Mesothelial cell of epicardium (in vitro differentiated cells): ENCODE data around the gene RTN1. TPM values are rescaled to one million over a fixed set of nuclear protein-coding genes. Genes with fewer than 3 reads are reported as not detected.

Source experiments
- DNase-seq, 2 experiments: peaks; one replicate each; pipeline ENCODE4 v3.0.0; 2021; ENCODE audit warnings: low spot score in 2 of 2; ENCODE audit not compliant: unreplicated experiment in 2 of 2
- H3K27ac Mint-ChIP-seq: 2 replicates; pipeline ENCODE4 v1.8.0; 2021; ENCODE audit warnings: mixed read lengths
- H3K27me3 Mint-ChIP-seq: 2 replicates; pipeline ENCODE4 v1.8.0; 2021; ENCODE audit warnings: low read depth, mixed read lengths
- H3K36me3 Mint-ChIP-seq: 2 replicates; pipeline ENCODE4 v1.8.0; 2021; ENCODE audit warnings: mixed read lengths
- H3K4me1 Mint-ChIP-seq: 2 replicates; pipeline ENCODE4 v1.8.0; 2021; ENCODE audit warnings: mixed read lengths
- H3K4me3 Mint-ChIP-seq: 2 replicates; pipeline ENCODE4 v1.8.0; 2021; ENCODE audit warnings: mild to moderate bottlenecking, moderate library complexity, mixed read lengths
- H3K9me3 Mint-ChIP-seq: 2 replicates; pipeline ENCODE4 v1.8.0; 2021; ENCODE audit warnings: mixed read lengths
- total RNA-seq: library from RNA; stranded (reverse); gene quantifications from 3 replicates; pipeline ENCODE4 v1.2.1, GENCODE V29; 2021
- TF ChIP-seq, protein P1 (sequence below): fragments of 200-600 bp; sonication (generic); IDR thresholded peaks from one replicate; pipeline ENCODE4 v1.5.0; 2021; ENCODE audit warnings: antibody characterized with exemption; ENCODE audit not compliant: unreplicated experiment

Gene RTN1
- total RNA-seq, 1 donor from 2014 or later = 0.78 TPM

DNA sequence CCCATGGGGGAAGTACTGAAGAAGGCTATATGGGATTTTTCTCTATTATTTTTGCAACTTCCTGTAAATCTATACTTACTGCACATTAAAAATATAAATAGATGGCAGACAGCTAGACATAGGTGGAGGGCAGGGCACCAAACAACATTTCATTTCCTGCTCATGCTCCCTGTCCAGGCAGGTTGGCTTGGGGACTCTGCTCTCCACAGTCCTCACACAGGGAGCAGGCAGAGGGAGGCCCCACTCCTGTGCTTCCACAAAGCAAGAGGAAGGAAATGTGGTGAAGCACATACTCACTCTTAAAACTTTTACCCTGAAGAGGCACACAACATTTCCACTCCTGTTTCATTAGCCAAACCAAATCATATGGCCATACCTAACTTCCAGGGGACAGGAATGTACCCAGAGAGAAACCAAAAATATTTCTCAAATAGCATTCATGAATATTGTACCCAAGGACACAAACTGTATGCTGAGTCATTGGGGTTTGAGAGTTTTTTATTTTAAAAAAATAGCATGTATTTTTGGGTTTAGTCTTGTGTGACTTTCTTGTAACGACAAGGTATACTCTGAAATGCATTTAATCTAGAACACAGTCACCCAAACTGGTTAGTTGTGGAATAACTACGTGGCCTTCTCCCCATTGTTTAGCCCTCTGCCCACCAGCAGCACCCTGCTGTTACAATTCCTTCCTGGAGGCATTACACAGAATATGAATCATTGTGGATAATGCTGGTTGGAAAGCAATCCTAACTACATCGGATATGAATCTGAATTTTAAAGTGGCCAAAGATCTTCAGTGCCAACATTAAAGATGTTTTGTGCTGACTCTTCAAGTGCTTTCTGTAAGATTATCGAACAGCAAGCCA is 40.9 kb downstream of the RTN1 start:
- TF ChIP-seq, protein P1, sequence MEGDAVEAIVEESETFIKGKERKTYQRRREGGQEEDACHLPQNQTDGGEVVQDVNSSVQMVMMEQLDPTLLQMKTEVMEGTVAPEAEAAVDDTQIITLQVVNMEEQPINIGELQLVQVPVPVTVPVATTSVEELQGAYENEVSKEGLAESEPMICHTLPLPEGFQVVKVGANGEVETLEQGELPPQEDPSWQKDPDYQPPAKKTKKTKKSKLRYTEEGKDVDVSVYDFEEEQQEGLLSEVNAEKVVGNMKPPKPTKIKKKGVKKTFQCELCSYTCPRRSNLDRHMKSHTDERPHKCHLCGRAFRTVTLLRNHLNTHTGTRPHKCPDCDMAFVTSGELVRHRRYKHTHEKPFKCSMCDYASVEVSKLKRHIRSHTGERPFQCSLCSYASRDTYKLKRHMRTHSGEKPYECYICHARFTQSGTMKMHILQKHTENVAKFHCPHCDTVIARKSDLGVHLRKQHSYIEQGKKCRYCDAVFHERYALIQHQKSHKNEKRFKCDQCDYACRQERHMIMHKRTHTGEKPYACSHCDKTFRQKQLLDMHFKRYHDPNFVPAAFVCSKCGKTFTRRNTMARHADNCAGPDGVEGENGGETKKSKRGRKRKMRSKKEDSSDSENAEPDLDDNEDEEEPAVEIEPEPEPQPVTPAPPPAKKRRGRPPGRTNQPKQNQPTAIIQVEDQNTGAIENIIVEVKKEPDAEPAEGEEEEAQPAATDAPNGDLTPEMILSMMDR = no peak
- no peak overlapping the region for H3K27ac Mint-ChIP-seq
- no peaks in the 10 kb centered on the region for H3K9me3 Mint-ChIP-seq
- H3K36me3 Mint-ChIP-seq = no peaks in the 10 kb centered on the region
- DNase-seq = no peak
- H3K4me1 Mint-ChIP-seq = no peaks in the 10 kb centered on the region
- H3K4me3 Mint-ChIP-seq = no peak overlapping the region
- peaks cover 5% of the 10 kb centered on the region for H3K27me3 Mint-ChIP-seq

DNA sequence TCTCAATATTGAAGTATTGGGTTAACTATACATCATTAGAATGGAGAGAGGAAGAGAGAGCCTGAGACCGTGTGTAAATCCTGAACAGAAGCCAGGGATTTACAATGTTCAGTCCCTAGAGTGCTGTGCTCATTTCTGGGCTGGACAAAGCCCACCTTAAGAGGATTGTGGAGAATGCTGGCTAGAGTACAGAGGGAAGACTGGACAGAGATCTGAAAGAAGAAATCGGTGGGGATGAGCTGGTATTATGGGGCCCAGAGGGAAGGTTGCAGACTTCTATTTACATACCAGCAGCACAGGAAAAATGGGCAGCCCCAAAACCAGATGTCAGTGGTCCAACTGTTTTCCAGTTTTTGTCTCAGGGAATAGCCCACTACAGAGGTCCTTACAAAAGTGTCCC is 42.3 kb downstream of the RTN1 start:
- Mint-ChIP-seq H3K4me3 (no peak overlapping the region), H3K9me3 (no peaks in the 10 kb centered on the region), H3K36me3 (no peaks in the 10 kb centered on the region), H3K27me3 (peaks cover under 1% of the 10 kb centered on the region), H3K27ac (no peak overlapping the region), H3K4me1 (no peaks in the 10 kb centered on the region)
- TF ChIP-seq, protein P1 = no peak
- DNase-seq = no peak

DNA sequence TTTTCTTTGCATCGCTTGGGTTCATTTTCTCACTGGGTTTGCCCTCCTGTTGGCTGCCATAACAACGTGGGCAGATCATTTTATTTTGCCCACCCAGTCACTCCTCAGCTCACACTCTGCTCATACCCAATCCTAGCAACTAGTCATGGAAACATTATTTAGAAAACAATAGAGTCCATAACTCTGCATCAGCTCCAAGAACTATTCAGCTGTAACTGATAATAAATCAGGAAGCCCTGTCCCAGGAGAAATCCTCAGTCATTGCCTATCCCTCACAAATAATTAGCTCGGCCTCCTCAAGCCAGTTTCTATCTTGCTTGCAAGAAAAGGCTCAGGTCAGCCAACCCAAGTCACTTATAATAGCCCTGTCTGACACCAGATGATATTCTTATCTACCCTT is 43.2 kb downstream of the RTN1 start:
- Mint-ChIP-seq H3K9me3 (peaks cover 4% of the 10 kb centered on the region), H3K36me3 (no peaks in the 10 kb centered on the region), H3K4me3 (no peak overlapping the region), H3K27me3 (peaks cover 7% of the 10 kb centered on the region), H3K4me1 (no peaks in the 10 kb centered on the region), H3K27ac (no peak overlapping the region)
- no peak for DNase-seq
- TF ChIP-seq, protein P1 = no peak

DNA sequence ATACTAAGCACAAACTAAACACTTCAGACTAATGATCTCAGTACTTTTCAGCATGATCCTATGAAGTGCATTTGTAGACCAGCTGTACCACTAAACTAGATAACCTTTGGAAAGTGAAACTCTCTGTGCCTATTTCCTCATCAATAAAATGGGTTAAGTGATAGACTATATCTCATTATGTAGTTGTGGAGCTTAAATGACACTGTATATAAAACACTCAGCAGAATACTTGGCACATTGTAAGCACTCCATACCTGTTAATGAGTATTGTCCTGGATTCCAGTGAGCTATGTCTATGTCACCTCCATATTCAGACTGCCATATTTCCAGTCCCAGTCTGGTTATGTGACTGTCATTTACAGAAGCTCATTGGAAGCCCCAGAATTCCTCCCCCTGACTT is 44.4 kb downstream of the RTN1 start:
- no peak overlapping the region for H3K27ac Mint-ChIP-seq
- no peaks in the 10 kb centered on the region for H3K36me3 Mint-ChIP-seq
- H3K4me1 Mint-ChIP-seq = no peaks in the 10 kb centered on the region
- TF ChIP-seq, protein P1 = no peak
- H3K4me3 Mint-ChIP-seq = no peak overlapping the region
- peaks cover 4% of the 10 kb centered on the region for H3K9me3 Mint-ChIP-seq
- no peak for DNase-seq
- H3K27me3 Mint-ChIP-seq = peaks cover 14% of the 10 kb centered on the region

GRCh38 chr14:59823179-59823578 is 47.4 kb downstream of the RTN1 start:
- peaks cover 19% of the 10 kb centered on the region for H3K27me3 Mint-ChIP-seq
- no peak overlapping the region for H3K4me3 Mint-ChIP-seq
- H3K27ac Mint-ChIP-seq = no peak overlapping the region
- H3K36me3 Mint-ChIP-seq = no peaks in the 10 kb centered on the region
- no peak for DNase-seq
- H3K9me3 Mint-ChIP-seq = peaks cover 4% of the 10 kb centered on the region
- TF ChIP-seq, protein P1 = no peak
- H3K4me1 Mint-ChIP-seq = no peaks in the 10 kb centered on the region
